Stimulated activated CD8-positive, alpha-beta memory T cell treated with anti-CD3 and anti-CD28 coated beads, Interleukin-7, amount 100 ng/mL, for 48 hours (primary cell): ENCODE results near the gene MAPK8IP2.
"Not testable (repeated sequence)": the region's sequence is repeated elsewhere in the genome, so short reads cannot be mapped to it uniquely, and the experiment has no call there.

Source experiments
- DNase-seq, 2 donors: peaks; one replicate each; pipeline ENCODE4 v3.0.0-alpha.2; 2020; ENCODE audit warnings: low read depth in 1 of 2; ENCODE audit errors: extremely low read depth in 1 of 2

MAPK8IP2 gene

DNA sequence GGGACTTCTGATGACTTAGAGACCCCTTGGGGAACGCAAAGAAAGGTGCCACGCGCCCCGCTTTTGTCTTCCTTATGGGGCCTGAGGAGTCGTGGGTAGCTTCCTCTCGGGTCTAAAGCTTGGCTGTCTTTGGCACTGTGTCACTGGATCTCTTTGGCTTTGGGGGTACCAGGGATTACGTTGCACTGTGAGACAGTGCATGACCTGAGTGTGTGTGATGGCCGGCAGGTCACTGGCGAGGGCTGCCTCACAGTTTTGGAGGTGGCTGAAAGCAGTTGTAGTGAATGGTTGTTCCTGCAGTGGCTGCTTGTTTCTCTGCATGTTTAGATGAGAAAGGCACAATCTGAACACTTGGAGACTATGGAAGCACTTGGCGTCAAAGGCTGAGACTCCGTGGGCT lies 33.2 kb downstream of the MAPK8IP2 start:
- no peak for DNase-seq

DNA sequence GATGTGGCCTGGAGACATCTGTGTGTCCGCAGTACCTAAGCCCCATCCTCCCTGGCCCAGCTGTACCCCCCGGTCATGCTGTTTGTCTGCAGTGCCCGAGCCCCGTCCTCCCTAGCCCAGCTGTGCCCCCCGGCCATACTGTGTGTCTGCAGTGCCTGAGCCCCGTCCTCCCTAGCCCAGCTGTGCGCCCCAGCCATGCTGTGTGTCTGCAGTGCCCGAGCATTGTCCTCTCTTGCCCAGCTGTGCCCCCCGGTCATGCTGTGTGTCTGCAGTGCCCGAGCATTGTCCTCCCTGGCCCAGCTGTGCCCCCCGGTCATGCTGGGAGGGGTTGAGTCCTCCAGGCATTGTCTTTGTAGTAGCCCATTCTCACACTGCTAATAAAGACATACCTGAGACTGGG lies 35.0 kb downstream of the MAPK8IP2 start:
- no peak for DNase-seq

DNA sequence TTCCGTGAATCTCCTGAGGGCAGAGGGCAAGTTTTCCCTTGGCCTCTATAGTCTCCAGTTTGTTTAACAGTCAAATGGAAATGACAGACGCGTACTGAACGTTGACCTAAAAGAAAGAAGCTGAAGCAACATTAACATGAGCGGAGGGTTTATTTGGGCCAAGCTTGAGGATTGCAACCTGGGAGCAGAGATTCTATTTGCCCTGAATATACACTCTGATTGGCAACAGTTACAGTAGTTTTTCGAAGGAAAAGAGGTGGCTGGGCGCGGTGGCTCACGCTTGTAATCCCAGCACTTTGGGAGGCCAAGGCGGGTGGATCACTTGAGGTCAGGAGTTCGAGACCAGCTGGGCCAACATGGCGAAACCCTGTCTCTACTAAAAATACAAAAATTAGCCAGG lies 39.7 kb downstream of the MAPK8IP2 start:
- DNase-seq = not testable (repeated sequence)

DNA sequence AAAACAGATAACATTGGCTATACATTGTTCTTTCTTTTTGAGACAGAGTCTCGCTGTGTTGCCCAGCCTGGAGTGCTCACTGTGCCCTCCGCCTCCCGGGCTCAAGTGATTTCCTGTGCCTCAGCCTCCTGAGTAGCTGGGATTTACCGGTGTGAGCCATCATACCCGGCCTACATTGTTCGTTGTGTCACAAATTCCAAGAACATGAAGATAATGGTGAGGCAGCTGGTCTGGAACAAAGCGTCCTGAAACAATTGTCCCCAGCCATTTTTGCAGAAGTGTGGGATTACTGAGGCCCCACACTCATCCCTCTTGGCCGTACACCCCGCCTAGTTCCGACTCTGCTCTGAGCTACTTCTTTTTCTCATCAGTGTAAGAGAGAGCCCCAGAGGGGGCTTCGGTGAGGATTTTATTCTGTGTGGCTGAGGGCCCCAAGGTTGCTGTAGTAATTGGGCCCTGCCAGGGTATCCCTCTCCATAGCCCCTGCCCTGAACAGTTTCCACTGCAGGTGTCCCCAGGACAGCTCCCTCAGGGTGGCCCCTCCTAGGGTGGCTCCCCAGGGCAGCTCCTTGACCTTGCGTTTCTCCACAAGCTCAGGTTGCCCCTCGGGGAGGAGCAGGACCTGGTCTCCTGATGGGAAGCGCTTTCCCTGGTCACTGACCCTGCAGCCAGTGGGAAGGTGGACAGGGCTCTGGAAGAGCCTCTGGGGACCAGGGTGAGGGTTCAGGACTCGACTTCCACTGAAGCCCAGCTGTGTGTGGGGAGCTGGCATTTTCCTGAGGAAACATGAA lies 40.5 kb downstream of the MAPK8IP2 start:
- no peak for DNase-seq

DNA sequence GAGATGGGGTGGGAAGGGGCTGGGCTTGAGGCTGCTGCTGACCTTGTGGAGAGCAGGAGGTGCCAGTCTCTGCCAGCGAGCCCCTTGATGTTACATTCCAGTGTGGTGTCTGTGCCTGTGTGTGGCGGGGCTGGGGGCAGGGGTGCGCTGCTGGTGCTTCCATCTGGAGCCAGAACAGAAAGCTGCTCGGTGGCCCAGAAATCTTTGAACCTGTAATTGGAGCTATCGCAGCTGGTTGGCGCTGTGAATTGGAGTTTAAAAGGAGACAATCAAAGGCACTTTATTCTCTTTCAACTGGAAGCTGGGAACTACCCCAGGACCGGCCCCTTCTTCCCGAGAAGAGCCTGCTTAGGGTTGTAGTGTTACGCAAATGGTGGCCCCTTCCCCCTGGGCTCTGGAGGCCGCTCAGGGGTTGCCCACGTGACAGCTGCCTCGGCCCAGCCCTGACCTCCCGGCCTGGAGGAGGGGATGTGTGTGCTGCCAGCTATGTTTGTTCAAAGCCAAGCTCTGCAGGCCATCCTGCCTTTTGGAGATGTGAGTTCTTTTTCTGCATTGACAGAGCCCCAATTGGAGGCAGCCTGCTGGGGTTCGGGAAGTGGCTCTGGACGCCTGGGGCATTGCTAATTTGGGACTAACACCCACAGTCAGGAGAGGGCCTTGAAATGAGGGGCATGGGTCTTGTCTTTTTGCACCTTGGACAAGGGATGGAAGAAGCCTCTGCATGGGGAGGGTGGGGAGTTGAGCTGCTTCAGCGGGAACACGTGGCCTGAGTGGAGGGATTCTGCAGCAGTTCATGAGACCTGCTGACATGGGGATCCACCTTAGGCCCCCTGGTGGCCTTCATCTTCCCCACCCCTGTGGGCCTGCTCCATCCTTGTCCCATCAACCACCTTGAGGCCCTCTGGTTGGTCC lies 41.4 kb downstream of the MAPK8IP2 start:
- DNase-seq = no peak

DNA sequence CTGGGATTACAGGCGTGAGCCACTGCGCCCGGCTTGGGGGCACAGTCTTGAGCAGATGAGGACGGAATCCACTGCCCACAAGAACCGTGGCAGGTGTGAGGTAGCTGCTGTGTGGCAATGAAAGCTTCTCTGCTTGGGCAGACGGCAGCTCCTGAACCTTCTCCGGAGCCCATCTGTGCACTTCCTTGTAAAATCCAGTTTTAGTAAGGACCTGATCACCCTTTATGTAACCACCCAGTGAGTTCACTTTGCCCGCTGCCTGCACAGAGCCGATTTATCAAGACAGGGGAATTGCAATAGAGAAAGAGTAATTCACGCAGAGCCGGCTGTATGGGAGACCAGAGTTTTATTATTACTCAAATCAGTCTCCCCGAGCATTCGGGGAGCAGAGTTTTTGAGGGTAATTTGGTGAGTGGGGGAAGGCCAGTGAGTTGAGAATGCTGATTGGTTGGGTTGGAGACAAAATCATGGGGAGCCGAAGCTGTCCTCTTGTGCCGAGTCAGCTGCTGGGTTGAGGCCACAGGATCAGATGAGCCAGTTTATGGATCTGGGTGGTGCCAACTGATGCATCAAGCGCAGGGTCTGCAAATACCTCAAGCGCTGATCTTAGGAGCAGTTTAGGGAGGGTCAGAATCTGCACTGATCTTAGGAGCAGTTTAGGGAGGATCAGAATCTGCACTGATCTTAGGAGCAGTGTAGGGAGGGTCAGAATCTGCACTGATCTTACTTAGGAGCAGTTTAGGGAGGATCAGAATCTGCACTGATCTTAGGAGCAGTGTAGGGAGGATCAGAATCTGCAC lies 42.6 kb downstream of the MAPK8IP2 start:
- DNase-seq = not testable (repeated sequence)

DNA sequence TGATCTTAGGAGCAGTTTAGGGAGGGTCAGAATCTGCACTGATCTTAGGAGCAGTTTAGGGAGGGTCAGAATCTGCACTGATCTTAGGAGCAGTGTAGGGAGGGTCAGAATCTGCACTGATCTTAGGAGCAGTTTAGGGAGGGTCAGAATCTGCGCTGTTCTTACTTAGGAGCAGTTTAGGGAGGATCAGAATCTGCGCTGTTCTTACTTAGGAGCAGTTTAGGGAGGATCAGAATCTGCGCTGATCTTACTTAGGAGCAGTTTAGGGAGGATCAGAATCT lies 43.2 kb downstream of the MAPK8IP2 start:
- not testable (repeated sequence) for DNase-seq

DNA sequence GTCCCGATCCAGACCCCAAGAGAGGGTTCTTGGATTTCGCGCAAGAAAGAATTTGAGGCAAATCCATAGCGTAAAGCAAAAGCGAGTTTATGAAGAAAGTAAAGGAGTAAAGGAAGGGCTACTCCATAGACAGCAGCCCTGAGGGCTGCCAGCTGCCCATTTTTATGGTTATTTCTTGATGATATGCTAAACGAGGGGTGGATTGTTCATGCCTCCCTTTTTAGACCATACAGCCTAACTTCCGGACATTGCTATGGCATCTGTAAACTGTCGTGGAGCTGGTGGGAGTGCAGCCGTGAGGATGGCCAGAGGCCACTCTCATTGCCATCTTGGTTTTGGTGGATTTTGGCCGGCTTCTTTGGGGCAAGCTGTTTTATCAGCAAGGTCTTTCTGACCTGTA lies 52.7 kb downstream of the MAPK8IP2 start:
- no peak for DNase-seq

DNA sequence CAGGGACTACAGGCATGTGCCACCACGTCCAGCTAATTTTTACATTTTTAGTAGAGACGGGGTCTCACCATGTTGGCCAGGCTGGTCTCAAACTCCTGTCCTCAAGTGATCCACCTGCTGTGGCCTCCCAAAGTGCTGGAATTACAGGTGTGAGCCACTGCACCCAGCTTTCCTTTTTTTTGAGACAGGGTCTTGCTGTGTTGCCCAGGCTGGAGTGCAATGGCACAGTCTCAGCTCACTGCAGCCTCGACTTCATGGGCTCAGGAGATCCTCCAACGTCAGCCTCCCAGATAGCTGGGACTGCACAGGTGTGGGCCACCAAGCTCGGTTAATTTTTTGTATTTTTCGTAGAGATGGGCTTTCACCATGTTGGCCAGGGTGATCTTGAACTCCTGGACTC lies 54.1 kb downstream of the MAPK8IP2 start:
- DNase-seq = not testable (repeated sequence)

DNA sequence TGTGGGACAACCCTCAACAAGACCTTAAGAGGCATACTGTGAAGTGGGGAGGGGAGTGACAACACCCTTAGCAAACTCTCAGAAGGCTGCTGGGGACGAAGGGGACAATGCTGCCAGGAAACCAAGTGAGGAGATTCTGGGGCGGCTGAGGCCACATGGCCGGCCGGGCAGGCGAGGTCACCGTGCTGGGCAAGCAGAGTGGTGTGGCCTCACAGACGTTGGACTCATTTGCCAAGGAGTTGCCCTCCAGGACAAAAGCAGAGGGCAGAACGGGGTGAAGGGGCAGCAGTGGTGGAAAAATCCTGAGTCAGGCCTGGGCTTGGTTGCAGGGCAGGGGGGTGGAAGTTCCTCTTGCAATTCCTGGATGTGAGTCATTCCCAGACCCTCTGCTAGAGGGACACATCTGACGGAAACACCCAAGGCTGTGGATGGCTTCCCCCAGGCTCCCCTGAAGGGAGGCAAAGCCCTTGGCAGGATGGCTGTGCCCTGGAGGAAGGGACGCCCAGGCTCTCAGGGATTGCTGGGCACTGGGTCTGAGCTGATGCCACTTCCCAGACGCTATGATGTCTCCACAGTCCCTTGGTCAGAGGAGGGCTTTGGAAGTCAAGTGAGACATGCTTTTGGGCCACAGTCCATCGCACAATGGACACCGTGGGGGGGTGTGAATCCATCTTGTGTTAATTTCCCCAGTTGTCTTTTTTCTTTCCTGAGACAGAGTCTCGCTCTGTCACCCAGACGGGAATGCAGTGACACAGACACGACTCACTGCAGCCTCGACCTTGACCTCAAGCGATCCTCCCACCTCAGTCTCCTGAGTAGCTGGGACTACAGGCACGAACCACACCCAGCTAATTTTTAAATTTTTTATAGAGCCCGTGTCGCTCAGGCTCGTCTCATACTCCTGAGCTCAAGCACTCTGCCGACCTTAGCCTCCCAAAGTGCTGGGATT lies 55.8 kb downstream of the MAPK8IP2 start:
- no peak for DNase-seq

DNA sequence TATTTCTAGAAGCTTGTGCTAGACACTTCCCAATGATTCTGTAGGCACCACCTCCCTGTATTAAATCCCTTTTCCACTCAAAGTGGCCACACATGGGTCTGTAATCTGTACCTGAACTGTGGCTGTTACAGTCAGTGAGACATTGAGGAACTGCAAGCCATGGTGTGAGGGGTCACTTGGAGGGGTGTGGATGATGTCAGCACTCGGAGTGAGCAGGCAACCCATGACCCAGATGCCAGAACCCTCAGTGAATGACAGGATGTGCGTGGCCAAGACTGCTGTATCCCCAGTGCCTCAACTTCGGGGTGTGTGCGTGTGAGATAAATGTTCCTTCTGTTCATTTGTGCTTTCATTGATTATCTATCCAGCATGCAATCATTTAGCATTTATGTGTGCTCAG lies 57.3 kb downstream of the MAPK8IP2 start:
- DNase-seq = no peak

DNA sequence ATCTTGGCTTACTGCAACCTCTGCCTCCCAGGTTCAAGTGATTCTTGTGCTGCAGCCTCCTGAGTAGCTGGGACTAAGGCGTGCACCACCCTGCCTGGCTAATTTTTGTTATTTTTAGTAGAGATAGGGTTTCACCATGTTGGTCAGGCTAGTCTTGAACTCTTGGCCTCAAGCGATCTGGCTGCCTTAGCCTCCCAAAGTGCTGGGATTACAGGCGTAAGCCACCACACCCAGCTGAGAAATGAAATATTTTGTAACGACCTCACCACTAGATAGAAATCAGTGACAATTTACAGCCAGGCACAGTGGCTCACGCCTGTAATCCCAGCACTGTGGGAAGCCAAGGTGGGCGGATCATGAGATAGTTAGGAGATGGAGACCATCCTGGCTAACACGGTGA lies 59.1 kb downstream of the MAPK8IP2 start:
- not testable (repeated sequence) for DNase-seq

DNA sequence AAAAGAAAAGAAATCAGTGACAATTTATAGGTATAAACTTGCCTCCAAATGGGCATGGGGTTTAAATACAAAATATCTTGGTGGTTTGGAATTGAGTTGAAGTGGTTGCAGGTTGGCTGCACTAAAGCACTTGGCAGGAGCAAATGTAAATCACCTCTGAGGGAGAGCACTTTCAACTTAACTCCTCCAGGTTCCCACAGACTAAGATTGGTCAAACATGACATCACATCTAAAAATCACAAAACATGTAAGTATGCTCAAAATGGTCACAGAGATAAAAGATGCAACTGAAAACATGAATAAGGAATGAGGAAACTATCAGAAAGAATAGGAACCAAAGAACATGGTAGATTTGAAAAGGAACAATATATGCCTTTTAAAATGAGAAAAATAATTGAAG lies 59.7 kb downstream of the MAPK8IP2 start:
- no peak for DNase-seq
